Mesodermal cell (in vitro differentiated cells): ENCODE results near the gene MYO1E.
"Not testable (repeated sequence)": the region's sequence is repeated elsewhere in the genome, so short reads cannot be mapped to it uniquely, and the experiment has no call there.

Experiments used
- H3K27ac ChIP-seq: 2 replicates; pipeline ENCODE4 v1.7.0; 2013; ENCODE audit warnings: mild to moderate bottlenecking, low read depth, low read length, moderate library complexity; ENCODE audit not compliant: severe bottlenecking
- H3K36me3 ChIP-seq: 2 replicates; pipeline ENCODE4 v1.7.1; 2013; ENCODE audit warnings: mild to moderate bottlenecking, low read length, moderate library complexity; ENCODE audit not compliant: control insufficient read depth, insufficient read depth
- H3K4me1 ChIP-seq: one replicate; pipeline ENCODE4 v1.7.1; 2013; ENCODE audit warnings: mild to moderate bottlenecking, low read length; ENCODE audit not compliant: insufficient read depth, control insufficient read depth, poor library complexity, severe bottlenecking
- H3K4me3 ChIP-seq: 2 replicates; pipeline ENCODE4 v1.7.0; 2013; ENCODE audit warnings: low read length, control low read depth, mild to moderate bottlenecking; ENCODE audit not compliant: insufficient read depth, poor library complexity, severe bottlenecking; ENCODE audit errors: extremely low read depth
- H3K9me3 ChIP-seq: 2 replicates; pipeline ENCODE4 v1.7.1; 2013; ENCODE audit warnings: mild to moderate bottlenecking, low read length, moderate library complexity; ENCODE audit not compliant: control insufficient read depth
- WGBS, 2 experiments: methylation state at CpG; one replicate each; pipeline ENCODE4 v1.1.5; 2013; ENCODE audit warnings: missing lambda C conversion rate in 2 of 2; ENCODE audit not compliant: insufficient coverage in 2 of 2; 5-methylcytosine and 5-hydroxymethylcytosine counted together

MYO1E gene

DNA sequence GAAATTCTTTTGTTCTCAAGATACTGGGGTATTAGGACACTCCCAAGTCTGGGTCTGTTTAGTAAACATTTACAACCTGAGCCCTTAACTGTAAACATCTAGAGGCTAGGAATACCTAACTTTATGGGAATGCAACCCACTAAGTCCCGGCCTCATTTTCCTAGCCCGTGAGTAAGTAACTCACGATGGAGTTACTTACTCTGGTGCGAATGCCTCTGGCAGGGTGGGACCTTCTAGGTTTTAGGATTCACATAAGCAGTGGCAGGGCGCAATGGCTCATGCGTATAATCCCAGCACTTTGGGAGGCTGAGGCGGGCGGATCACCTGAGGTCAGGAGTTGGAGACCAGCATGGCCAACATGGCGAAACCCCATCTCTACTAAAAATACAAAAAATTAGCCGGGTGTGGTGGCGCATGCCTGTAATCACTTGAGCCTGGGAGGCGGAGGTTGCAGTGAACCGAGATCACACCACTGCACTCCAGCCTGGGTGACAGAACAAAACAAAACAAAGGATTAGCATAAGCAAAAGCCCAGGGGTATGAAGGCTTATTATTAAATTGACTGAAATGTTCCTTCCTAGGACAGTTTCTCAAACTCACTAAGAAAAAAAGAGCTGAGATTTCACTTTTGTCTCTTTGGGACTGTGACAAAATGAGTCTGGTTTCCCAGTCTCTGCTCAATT, 14.7 kb upstream of the MYO1E start:
- H3K4me3 ChIP-seq, H3K4me1 ChIP-seq, H3K9me3 ChIP-seq, H3K27ac ChIP-seq, H3K36me3 ChIP-seq: not testable (repeated sequence)
- WGBS, 2 experiments: 92 to 93% methylated on average over 7 to 10 of the region's 13 CpGs

DNA sequence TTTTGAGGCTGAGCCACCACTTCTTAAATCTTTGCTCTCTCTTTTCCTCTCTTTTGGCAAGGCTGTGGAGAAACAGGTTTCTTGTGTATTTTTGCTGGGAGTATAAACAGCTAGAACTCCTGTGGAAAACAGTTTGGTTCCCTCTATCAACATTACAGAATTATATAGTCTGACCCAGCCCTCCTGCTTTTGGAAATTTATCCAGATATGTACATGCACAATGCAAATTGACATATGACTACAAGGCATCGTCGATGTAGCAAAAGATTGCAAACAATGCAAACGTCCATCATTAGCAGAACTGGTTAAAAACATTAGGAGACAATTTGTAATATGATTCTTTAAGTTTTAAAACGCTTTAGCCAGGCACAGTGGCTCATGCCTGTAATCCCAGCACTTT, 12.5 kb upstream of the MYO1E start:
- H3K9me3 ChIP-seq: no peaks in the 10 kb centered on the region
- 97 to 98% methylated on average over 4 of the region's 4 CpGs for WGBS, 2 experiments
- H3K4me3 ChIP-seq: no peak overlapping the region
- no peaks in the 10 kb centered on the region for H3K4me1 ChIP-seq
- H3K27ac ChIP-seq: no peak overlapping the region
- no peaks in the 10 kb centered on the region for H3K36me3 ChIP-seq

- Histone ChIP-seq H3K36me3 (no peaks in the 10 kb centered on the region), H3K4me3 (no peak overlapping the region), H3K27ac (no peak overlapping the region), H3K9me3 (no peaks in the 10 kb centered on the region), H3K4me1 (no peaks in the 10 kb centered on the region)
- 90 to 97% methylated on average over 2 to 3 of the region's 3 CpGs for WGBS, 2 experiments
These were observed 11.8 kb upstream of the MYO1E start for GRCh38 chr15:59384507-59384906.

DNA sequence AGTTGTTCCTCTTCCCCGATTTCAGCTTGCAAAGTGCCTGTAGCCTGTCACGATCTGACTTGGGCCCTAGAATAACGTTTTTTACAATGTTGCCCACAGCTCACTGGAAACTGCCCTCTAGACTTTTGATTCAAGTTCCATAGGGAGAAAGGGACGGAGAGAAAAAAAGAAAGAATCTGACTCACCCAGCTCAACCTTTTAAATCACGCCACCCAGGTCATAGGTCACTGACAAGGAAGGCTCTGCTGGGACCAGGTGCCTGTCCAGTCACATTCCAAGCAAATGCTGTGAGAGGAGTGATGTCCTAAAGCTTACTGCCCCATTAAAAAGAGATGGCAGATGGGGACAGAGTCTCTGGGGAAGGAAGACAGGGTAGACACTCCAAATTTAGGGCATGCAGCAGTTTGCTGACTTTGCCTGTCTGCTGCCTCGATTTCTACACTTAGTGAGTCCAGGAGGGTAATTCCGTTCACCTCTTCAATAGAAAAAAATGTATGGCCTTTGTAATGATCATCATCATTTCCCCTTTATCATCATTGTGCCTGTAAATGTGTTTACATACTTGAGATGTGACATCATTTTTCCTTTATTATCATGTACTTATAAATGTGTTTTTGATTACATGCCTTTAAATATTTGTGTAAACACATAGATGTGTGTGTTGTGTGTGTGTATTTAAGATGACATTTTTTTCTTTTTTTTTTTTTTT, 8.4 kb upstream of the MYO1E start:
- H3K4me3 ChIP-seq: no peak overlapping the region
- no peaks in the 10 kb centered on the region for H3K36me3 ChIP-seq
- no peak overlapping the region for H3K27ac ChIP-seq
- WGBS, 2 experiments: 75 to 78% methylated on average over 2 to 4 of the region's 7 CpGs
- no peaks in the 10 kb centered on the region for H3K4me1 ChIP-seq
- H3K9me3 ChIP-seq: no peaks in the 10 kb centered on the region

GRCh38 chr15:59379531-59379930, 6.9 kb upstream of the MYO1E start:
- WGBS, 2 experiments: 100% methylated on average over 1 of the region's 1 CpG; no CpG with 5 or more reads in 1 of the 2 experiments
- Histone ChIP-seq H3K4me1 (no peaks in the 10 kb centered on the region), H3K9me3 (no peaks in the 10 kb centered on the region), H3K27ac (no peak overlapping the region), H3K36me3 (no peaks in the 10 kb centered on the region), H3K4me3 (no peak overlapping the region)

- Histone ChIP-seq H3K4me3 (no peak overlapping the region), H3K4me1 (no peaks in the 10 kb centered on the region), H3K36me3 (no peaks in the 10 kb centered on the region), H3K27ac (no peak overlapping the region), H3K9me3 (no peaks in the 10 kb centered on the region)
These were observed 6.2 kb upstream of the MYO1E start for GRCh38 chr15:59378855-59379254.

- WGBS, 2 experiments: 60% methylated on average over 1 of the region's 3 CpGs; no CpG with 5 or more reads in 1 of the 2 experiments
- Histone ChIP-seq H3K36me3 (no peaks in the 10 kb centered on the region), H3K9me3 (no peaks in the 10 kb centered on the region), H3K4me3 (no peak overlapping the region), H3K4me1 (no peaks in the 10 kb centered on the region), H3K27ac (no peak overlapping the region)
These were observed 5.3 kb upstream of the MYO1E start for GRCh38 chr15:59377924-59378323.

DNA sequence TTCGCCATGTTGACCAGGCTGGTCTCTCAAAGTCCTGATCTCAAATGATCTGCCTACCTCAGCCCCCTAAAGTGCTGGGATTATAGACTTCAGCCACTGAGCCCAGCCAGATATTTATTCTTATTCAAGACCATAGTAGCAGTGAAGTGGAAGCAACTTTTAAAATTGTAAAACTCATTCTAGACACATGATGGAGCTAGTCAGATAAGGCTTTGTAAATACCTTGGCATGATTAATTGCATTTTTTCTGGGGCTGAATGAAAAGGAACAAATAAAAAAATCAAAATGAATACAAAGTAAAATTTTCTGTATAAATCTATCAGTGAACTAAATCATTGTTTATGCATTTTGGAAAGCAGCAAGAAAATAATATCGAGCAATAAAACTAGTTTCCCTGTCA, 4.1 kb upstream of the MYO1E start:
- WGBS, 2 experiments: no CpG with 5 or more reads among the region's 2 CpGs
- Histone ChIP-seq H3K36me3 (no peaks in the 10 kb centered on the region), H3K27ac (no peak overlapping the region), H3K9me3 (no peaks in the 10 kb centered on the region), H3K4me1 (no peaks in the 10 kb centered on the region), H3K4me3 (no peak overlapping the region)

DNA sequence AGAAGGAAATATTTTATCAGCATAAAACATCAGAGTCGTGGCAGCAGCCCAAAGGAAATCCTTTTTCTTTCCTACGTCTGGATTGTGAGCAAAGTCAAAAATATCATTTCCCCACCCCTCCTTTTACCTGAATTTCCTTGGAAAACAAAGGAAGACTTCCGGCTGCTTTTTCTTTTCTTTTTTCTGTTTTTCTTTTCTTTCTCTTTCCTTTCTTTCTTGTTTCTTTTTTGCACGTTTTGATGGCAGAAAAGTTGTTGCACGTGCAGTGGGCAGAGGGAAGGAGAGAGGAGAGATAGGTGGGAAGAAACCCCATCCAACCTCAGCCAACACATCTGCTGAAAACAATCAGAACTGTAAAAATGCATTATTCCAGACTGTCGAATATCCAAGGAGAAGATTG, 544 bp upstream of the MYO1E start:
- Histone ChIP-seq H3K4me3 (peak overlapping the region; percentile 76), H3K36me3 (no peaks in the 10 kb centered on the region), H3K9me3 (no peaks in the 10 kb centered on the region), H3K4me1 (peaks cover 3% of the 10 kb centered on the region), H3K27ac (peak overlapping the region; percentile 69)
- 5 to 27% methylated on average over 2 to 4 of the region's 6 CpGs for WGBS, 2 experiments

DNA sequence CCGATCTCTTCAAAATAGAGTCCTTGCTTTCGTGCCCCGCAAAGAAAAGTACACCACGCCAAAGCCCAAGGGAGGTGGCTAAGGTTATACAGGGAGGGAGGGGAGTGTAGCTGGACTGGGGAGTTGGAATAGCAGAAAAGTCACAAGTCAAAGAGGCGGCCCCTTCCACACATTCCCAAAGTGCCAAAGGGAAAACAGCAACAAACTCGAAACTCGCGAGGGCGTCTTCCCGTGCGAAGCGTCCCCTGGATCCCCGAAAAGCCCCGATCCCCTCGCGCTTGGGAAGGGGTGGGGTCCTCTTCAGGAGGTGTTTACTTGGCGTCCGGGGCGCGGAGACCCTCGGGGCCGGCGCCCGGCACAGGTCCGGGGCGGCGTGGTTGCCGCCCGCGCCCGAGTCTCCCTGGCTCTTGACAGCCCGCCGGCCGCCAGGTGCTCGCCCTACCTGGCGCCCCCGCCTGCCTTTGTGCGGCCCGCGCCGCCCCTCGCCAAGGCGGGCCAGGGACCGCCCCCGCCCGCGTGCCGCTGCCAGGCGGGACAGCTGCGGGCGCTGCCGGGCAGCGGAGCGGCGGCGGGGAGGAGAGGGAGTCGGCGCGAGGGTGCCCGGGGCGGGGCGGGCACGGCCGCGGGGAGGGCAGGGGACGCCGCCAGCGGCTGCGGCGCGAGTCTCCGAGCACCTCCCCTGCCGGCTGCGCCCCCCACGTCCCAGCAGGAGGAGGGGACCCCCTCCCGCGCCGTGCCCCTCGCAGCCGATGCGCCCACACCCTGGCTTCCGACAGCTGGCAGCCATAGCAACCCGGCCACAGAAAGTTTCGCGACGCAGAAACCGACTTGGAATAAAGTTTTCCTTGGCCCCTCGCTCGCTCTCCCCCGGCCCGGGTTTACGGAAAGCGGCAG, 966 bp downstream of the MYO1E start:
- peak overlapping the region; percentile 69 for H3K27ac ChIP-seq
- 1% methylated on average over 48 to 74 of the region's 93 CpGs for WGBS, 2 experiments
- H3K4me3 ChIP-seq: peak overlapping the region; percentile 76
- no peaks in the 10 kb centered on the region for H3K36me3 ChIP-seq
- peaks cover 3% of the 10 kb centered on the region for H3K4me1 ChIP-seq
- no peaks in the 10 kb centered on the region for H3K9me3 ChIP-seq
